HCT116 (cell line): ENCODE data around the gene PYY. TPM values are rescaled to one million over a fixed set of nuclear protein-coding genes. Genes with fewer than 3 reads are reported as not detected.

ENCODE experiments used
- ATAC-seq: fragments of 200-7000 bp; cut with Tn5 transposase; 2 replicates; pipeline ENCODE4 v1.9.1; 2020; ENCODE audit warnings: mild to moderate bottlenecking, moderate library complexity
- BruUV-seq: library from RNA; stranded (reverse); fragments of 400-500 nt; replicated peaks from 2 replicates; lab custom pipeline; 2021; lab: Mats Ljungman, UMichigan
- CTCF ChIA-PET: fragments of 300-600 bp; sonication (Branson Sonifier 250); formaldehyde crosslinking; loops from one replicate; lab custom pipeline; 2021; ENCODE audit warnings: antibody characterized with exemption; lab: Charles Lee
- POLR2A ChIA-PET: fragments of 300-600, 350-600 bp; sonication (Branson Sonifier 250); formaldehyde crosslinking; loops from one replicate; lab custom pipeline; 2021; ENCODE audit warnings: antibody characterized with exemption; lab: Charles Lee
- RAD21 ChIA-PET, 2 experiments: fragments of 300-600 bp; sonication (Branson Sonifier 250); formaldehyde crosslinking; loops; one replicate each; lab custom pipeline; 2023; ENCODE audit warnings: low total read pairs in 2 of 2; ENCODE audit not compliant: uncharacterized antibody in 2 of 2, unreplicated experiment in 2 of 2, low non-redundant PET in 1 of 2; lab: Charles Lee
- DNase-seq: peaks from one replicate; pipeline ENCODE4 v3.0.0-alpha.2; 2010; ENCODE audit warnings: low read depth, low spot score
- H2AFZ ChIP-seq: fragments of 200-600 bp; shearing (Covaris generic), sonication (generic); 2 replicates; pipeline ENCODE4 v1.6.1; 2017; ENCODE audit warnings: low read depth, mixed run types, mixed read lengths, antibody characterized with exemption, low read length; ENCODE audit not compliant: poor library complexity, severe bottlenecking
- H3K27ac ChIP-seq: 2 replicates; pipeline ENCODE4 v1.5.1; 2012; ENCODE audit warnings: low read depth, low read length
- H3K27me3 ChIP-seq: fragments of 200-600 bp; sonication (generic); 2 replicates; pipeline ENCODE4 v1.6.1; 2016; ENCODE audit warnings: mixed run types, low read length, mixed read lengths; ENCODE audit not compliant: insufficient read depth
- H3K36me3 ChIP-seq, 2 experiments: fragments of 200-500 bp in 1 of 2; fragments of 200-600 bp in 1 of 2; sonication (Bioruptor generic) in 1 of 2; sonication (generic) in 1 of 2; 2 replicates each; pipeline versions ENCODE4 v1.5.1 to v1.6.1; 2014 to 2016; ENCODE audit warnings: low read length in 2 of 2, inconsistent platforms in 1 of 2, mixed read lengths in 1 of 2, mixed run types in 1 of 2; ENCODE audit not compliant: insufficient read depth in 2 of 2, control insufficient read depth in 1 of 2
- H3K4me1 ChIP-seq, 2 experiments: fragments of 200-600 bp in 1 of 2; sonication (generic) in 1 of 2; 2 replicates each; pipeline versions ENCODE4 v1.5.1 to v1.6.1; 2012 to 2017; ENCODE audit warnings: low read length in 2 of 2, inconsistent platforms in 1 of 2, mild to moderate bottlenecking in 1 of 2, mixed read lengths in 1 of 2, mixed run types in 1 of 2, moderate library complexity in 1 of 2; ENCODE audit not compliant: insufficient read depth in 2 of 2, control insufficient read depth in 1 of 2
- H3K4me2 ChIP-seq: fragments of 200-600 bp; sonication (generic); 2 replicates; pipeline ENCODE4 v1.6.1; 2017; ENCODE audit warnings: mixed run types, low read length, mixed read lengths
- H3K4me3 ChIP-seq, 2 experiments: fragments of 200-600 bp in 1 of 2; sonication (generic) in 1 of 2; replicated peaks in 1 of 2; 2 replicates each; pipeline ENCODE4 v1.5.1; 2011 to 2016; ENCODE audit warnings: low read length in 2 of 2, control low read depth in 1 of 2, low read depth in 1 of 2, mild to moderate bottlenecking in 1 of 2, mixed read lengths in 1 of 2, mixed run types in 1 of 2
- H3K79me2 ChIP-seq: fragments of 200-600 bp; sonication (generic); 2 replicates; pipeline ENCODE4 v1.6.1; 2017; ENCODE audit warnings: mild to moderate bottlenecking, mixed run types, low read length, moderate library complexity, mixed read lengths; ENCODE audit not compliant: insufficient read depth
- H3K9ac ChIP-seq: fragments of 200-600 bp; sonication (generic); 2 replicates; pipeline ENCODE4 v1.6.1; 2016; ENCODE audit warnings: low read length, mixed read lengths
- H3K9me2 ChIP-seq: fragments of 200-600 bp; sonication (generic), shearing (Covaris generic); 2 replicates; pipeline ENCODE4 v1.6.1; 2017; ENCODE audit warnings: mixed run types, mild to moderate bottlenecking, moderate library complexity; ENCODE audit not compliant: insufficient read depth
- H3K9me3 ChIP-seq, 2 experiments: fragments of 200-500 bp in 1 of 2; fragments of 200-600 bp in 1 of 2; sonication (Bioruptor generic) in 1 of 2; sonication (generic) in 1 of 2; 2 replicates each; pipeline ENCODE4 v1.6.1; 2014 to 2017; ENCODE audit warnings: low read length in 2 of 2, mixed read lengths in 2 of 2, inconsistent platforms in 1 of 2, low read depth in 1 of 2, mild to moderate bottlenecking in 1 of 2, mixed run types in 1 of 2, moderate library complexity in 1 of 2; ENCODE audit not compliant: control insufficient read depth in 1 of 2, insufficient read depth in 1 of 2
- H4K20me1 ChIP-seq: fragments of 200-600 bp; sonication (generic), shearing (Covaris generic); 2 replicates; pipeline ENCODE4 v1.6.1; 2017; ENCODE audit warnings: mixed run types, mild to moderate bottlenecking, moderate library complexity; ENCODE audit not compliant: insufficient read depth
- CBX3 ChIP-seq: IDR thresholded peaks from 2 replicates; pipeline ENCODE4 v1.6.1; 2012; ENCODE audit warnings: low read depth
- CEBPB ChIP-seq: IDR thresholded peaks from 2 replicates; pipeline ENCODE4 v1.6.1; 2012; ENCODE audit warnings: low read depth
- CTCF ChIP-seq, 3 experiments: fragments of 200-600 bp in 1 of 3; sonication (generic) in 1 of 3; IDR thresholded peaks in 2 of 3; conservative IDR thresholded peaks in 1 of 3; 2 replicates each; pipeline ENCODE4 v1.5.1; 2012 to 2017; ENCODE audit warnings: low read depth in 2 of 3, low read length in 2 of 3, antibody characterized with exemption in 1 of 3, borderline replicate concordance in 1 of 3, control low read depth in 1 of 3, mild to moderate bottlenecking in 1 of 3, mixed read lengths in 1 of 3, mixed run types in 1 of 3, moderate library complexity in 1 of 3; ENCODE audit not compliant: insufficient read depth in 1 of 3
- EGR1 ChIP-seq: IDR thresholded peaks from 2 replicates; pipeline ENCODE4 v1.6.1; 2012; ENCODE audit warnings: low read depth
- EZH2phosphoT487 ChIP-seq: fragments of 200-600 bp; IDR thresholded peaks from 2 replicates; pipeline ENCODE4 v1.6.1; 2018; ENCODE audit warnings: antibody characterized with exemption, borderline replicate concordance
- FOSL1 ChIP-seq: IDR thresholded peaks from 2 replicates; pipeline ENCODE4 v1.6.1; 2012; ENCODE audit warnings: low read depth
- POLR2A ChIP-seq: IDR thresholded peaks from 2 replicates; pipeline ENCODE4 v1.7.0; 2011; ENCODE audit warnings: borderline replicate concordance; ENCODE audit not compliant: insufficient read depth, insufficient read length; ENCODE audit errors: extremely low read depth
- SP1 ChIP-seq: IDR thresholded peaks from 2 replicates; pipeline ENCODE4 v1.6.1; 2012; ENCODE audit warnings: low read depth
- ZNF274 ChIP-seq: fragments of 200-500 bp; sonication (Bioruptor generic); IDR thresholded peaks from 2 replicates; pipeline ENCODE4 v1.6.1; 2014; ENCODE audit warnings: mild to moderate bottlenecking, low read depth, low read length, inconsistent platforms
- intact Hi-C: fragments of 100-400 bp; cut with micrococcal nuclease; formaldehyde crosslinking; loops from 2 replicates; pipeline ENCODE4 v1.10.0; 2022
- total RNA-seq: library from RNA; stranded (reverse); gene quantifications from one replicate; pipeline ENCODE4 v1.2.1, GENCODE V29; 2021; ENCODE audit not compliant: unreplicated experiment
- TF ChIP-seq, protein P1 (sequence below): IDR thresholded peaks from 2 replicates; pipeline ENCODE4 v1.6.1; 2012

The PYY gene
- total RNA-seq, 1 experiment from 2014 or later: 0.52 TPM

DNA sequence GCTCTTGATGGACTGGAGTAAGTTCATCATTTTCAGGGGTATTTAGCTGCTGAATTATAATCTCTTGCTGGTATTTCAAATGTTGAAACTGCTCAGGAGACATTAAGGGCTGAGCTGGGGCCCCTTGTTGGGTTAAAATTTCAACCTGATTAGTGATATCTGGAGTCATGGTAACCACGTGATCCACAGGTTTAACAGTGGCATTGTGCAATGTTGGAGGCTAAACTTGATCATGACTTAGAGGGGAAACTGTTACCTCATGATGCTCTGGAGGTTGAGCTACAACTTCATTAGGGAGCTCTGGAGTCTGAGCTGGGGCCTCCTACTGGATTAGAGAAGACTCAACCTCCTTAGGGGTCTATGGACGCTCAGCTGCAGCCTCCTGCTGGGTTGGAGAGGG lies 29.2 kb downstream of the PYY start:
- Histone ChIP-seq H3K4me2 (no peak overlapping the region), H3K9me2 (no peaks in the 10 kb centered on the region), H4K20me1 (no peaks in the 10 kb centered on the region), H3K9me3 (no peaks in the 10 kb centered on the region), H3K9ac (no peak overlapping the region), H3K4me3 (no peak overlapping the region), H3K27me3 (no peaks in the 10 kb centered on the region), H3K27ac (no peak overlapping the region), H3K36me3 (no peaks in the 10 kb centered on the region), H2AFZ (no peak overlapping the region), H3K4me1 (no peaks in the 10 kb centered on the region), H3K79me2 (no peaks in the 10 kb centered on the region)
- ChIA-PET POLR2A (no interaction called here), CTCF (interaction anchor here (1.2 to 1.7 kb wide), 2 partner anchors 13 to 14 kb away, joined by 3 to 4 read pairs; no protein-coding TSS in a partner anchor), RAD21 (no interaction called here)
- intact Hi-C loops: no loop called here
- TF ChIP-seq POLR2A: no peak
- TF ChIP-seq CEBPB: no peak
- no peak for TF ChIP-seq CTCF (IDR thresholded peaks at IDR 0.05 in 2 of 3, conservative IDR thresholded peaks at IDR 0.05 in 1 of 3; ENCODE audit: borderline replicate concordance in 1 of 3, insufficient read depth in 1 of 3, low read depth in 2 of 3, low read length in 2 of 3)
- TF ChIP-seq SP1: no peak
- TF ChIP-seq EZH2phosphoT487: no peak
- TF ChIP-seq EGR1: no peak
- TF ChIP-seq ZNF274: no peak
- TF ChIP-seq, protein P1, sequence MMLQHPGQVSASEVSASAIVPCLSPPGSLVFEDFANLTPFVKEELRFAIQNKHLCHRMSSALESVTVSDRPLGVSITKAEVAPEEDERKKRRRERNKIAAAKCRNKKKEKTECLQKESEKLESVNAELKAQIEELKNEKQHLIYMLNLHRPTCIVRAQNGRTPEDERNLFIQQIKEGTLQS: no peak
- TF ChIP-seq CBX3: no peak
- TF ChIP-seq FOSL1: no peak
- no TSS peak for BruUV-seq
- ATAC-seq (no peak), DNase-seq (no peak)
